IMR-90 (cell line): Measurements from ENCODE around the gene TCF7L2. TPM values are rescaled to one million over a fixed set of nuclear protein-coding genes. Genes with fewer than 3 reads are reported as not detected.

Source experiments
- ATAC-seq: fragments of 200-7000 bp; cut with Tn5 transposase; 2 replicates; pipeline ENCODE4 v1.9.1; 2020; ENCODE audit warnings: low read depth, mild to moderate bottlenecking, moderate library complexity
- BruUV-seq: library from RNA; stranded (reverse); fragments of 400-500 nt; replicated peaks from 2 replicates; lab custom pipeline; 2021; lab: Mats Ljungman, UMichigan
- CTCF ChIA-PET: fragments of 300-600 bp; formaldehyde crosslinking; extraction: SDS; loops from one replicate; lab custom pipeline; 2021; ENCODE audit warnings: antibody characterized with exemption; lab: Yijun Ruan, JAX
- POLR2A ChIA-PET: fragments of 300-600 bp; sonication (Branson Sonifier 250); formaldehyde crosslinking; loops from one replicate; lab custom pipeline; 2022; ENCODE audit warnings: antibody characterized with exemption; ENCODE audit not compliant: unreplicated experiment; lab: Charles Lee
- DNase-seq: peaks from one replicate; pipeline ENCODE4 v3.0.0; 2013
- H2AFZ ChIP-seq: replicated peaks from 2 replicates; pipeline ENCODE3; 2013; ENCODE audit warnings: low read length, mild to moderate bottlenecking; ENCODE audit not compliant: poor library complexity
- H2AK5ac ChIP-seq: 2 replicates; pipeline ENCODE4 v1.6.1; 2013; ENCODE audit warnings: low read depth, low read length, inconsistent platforms
- H2AK9ac ChIP-seq: replicated peaks from 2 replicates; pipeline ENCODE3; 2013; ENCODE audit warnings: mild to moderate bottlenecking, low read depth, low read length, moderate library complexity; ENCODE audit not compliant: poor library complexity
- H2BK120ac ChIP-seq: 2 replicates; pipeline ENCODE4 v1.6.1; 2013; ENCODE audit warnings: low read depth, low read length, inconsistent platforms
- H2BK15ac ChIP-seq: 3 replicates; pipeline ENCODE4 v1.6.1; 2013; ENCODE audit warnings: low read depth, low read length, inconsistent platforms
- H2BK20ac ChIP-seq: 2 replicates; pipeline ENCODE4 v1.6.1; 2013; ENCODE audit warnings: low read depth, mild to moderate bottlenecking, inconsistent platforms, low read length, moderate library complexity
- H2BK5ac ChIP-seq: 2 replicates; pipeline ENCODE4 v1.6.1; 2013; ENCODE audit warnings: mild to moderate bottlenecking, low read depth, low read length, inconsistent platforms; ENCODE audit not compliant: poor library complexity, severe bottlenecking
- H3K14ac ChIP-seq: replicated peaks from 2 replicates; pipeline ENCODE4 v1.6.1; 2013; ENCODE audit warnings: low read depth, low read length, inconsistent platforms
- H3K18ac ChIP-seq: 2 replicates; pipeline ENCODE4 v1.6.1; 2013; ENCODE audit warnings: low read depth, low read length, control low read depth
- H3K23ac ChIP-seq: 2 replicates; pipeline ENCODE4 v1.6.1; 2013; ENCODE audit warnings: low read depth, low read length, inconsistent platforms
- H3K27ac ChIP-seq: 2 replicates; pipeline ENCODE4 v1.5.1; 2013; ENCODE audit warnings: mild to moderate bottlenecking, control low read depth, low read length; ENCODE audit not compliant: insufficient read depth
- H3K27me3 ChIP-seq: 2 replicates; pipeline ENCODE4 v1.6.1; 2013; ENCODE audit warnings: low read length; ENCODE audit not compliant: control insufficient read depth, insufficient read depth
- H3K36me3 ChIP-seq: 2 replicates; pipeline ENCODE4 v1.6.1; 2013; ENCODE audit warnings: low read length, mixed read lengths; ENCODE audit not compliant: control insufficient read depth, insufficient read depth
- H3K4ac ChIP-seq: 2 replicates; pipeline ENCODE4 v1.6.1; 2013; ENCODE audit warnings: low read depth, low read length, inconsistent platforms
- H3K4me1 ChIP-seq: 2 replicates; pipeline ENCODE4 v1.6.1; 2013; ENCODE audit warnings: low read length, mixed read lengths; ENCODE audit not compliant: control insufficient read depth, insufficient read depth
- H3K4me2 ChIP-seq: 2 replicates; pipeline ENCODE4 v1.6.1; 2013; ENCODE audit warnings: low read depth, mild to moderate bottlenecking, control low read depth, low read length, moderate library complexity
- H3K4me3 ChIP-seq: 2 replicates; pipeline ENCODE4 v1.5.1; 2013; ENCODE audit warnings: low read depth, mild to moderate bottlenecking, control low read depth, low read length, moderate library complexity; ENCODE audit not compliant: insufficient read depth
- H3K56ac ChIP-seq: 2 replicates; pipeline ENCODE4 v1.6.1; 2013; ENCODE audit warnings: low read length, inconsistent platforms; ENCODE audit not compliant: insufficient read depth; ENCODE audit errors: extremely low read depth
- H3K79me1 ChIP-seq, 2 experiments: 2 replicates each; pipeline ENCODE4 v1.6.1; 2013; ENCODE audit warnings: low read length in 2 of 2, inconsistent platforms in 1 of 2, low read depth in 1 of 2
- H3K9ac ChIP-seq: 2 replicates; pipeline ENCODE4 v1.6.1; 2013; ENCODE audit warnings: low read depth, low read length, control low read depth
- H3K9me1 ChIP-seq: 2 replicates; pipeline ENCODE4 v1.6.1; 2013; ENCODE audit warnings: low read length, inconsistent platforms; ENCODE audit not compliant: insufficient read depth
- H3K9me3 ChIP-seq: 2 replicates; pipeline ENCODE4 v1.6.1; 2013; ENCODE audit warnings: low read length; ENCODE audit not compliant: control insufficient read depth, insufficient read depth
- H4K20me1 ChIP-seq: 2 replicates; pipeline ENCODE4 v1.6.1; 2013; ENCODE audit warnings: low read length, inconsistent platforms; ENCODE audit not compliant: insufficient read depth
- H4K5ac ChIP-seq: 2 replicates; pipeline ENCODE4 v1.6.1; 2013; ENCODE audit warnings: mild to moderate bottlenecking, low read depth, low read length, control low read depth
- H4K8ac ChIP-seq, 2 experiments: 2 replicates each; pipeline ENCODE4 v1.6.1; 2013; ENCODE audit warnings: low read depth in 2 of 2, low read length in 2 of 2, control low read depth in 1 of 2, inconsistent platforms in 1 of 2
- H4K91ac ChIP-seq: 2 replicates; pipeline ENCODE4 v1.6.1; 2013; ENCODE audit warnings: low read depth, low read length, inconsistent platforms; ENCODE audit not compliant: insufficient read depth
- MAFK ChIP-seq: IDR thresholded peaks from 2 replicates; pipeline ENCODE4 v1.6.1; 2012; ENCODE audit warnings: low read depth, low read length, improper control_type of control experiment
- MXI1 ChIP-seq: IDR thresholded peaks from 2 replicates; pipeline ENCODE4 v1.6.1; 2012; ENCODE audit warnings: low read depth, mild to moderate bottlenecking, low read length, moderate library complexity, borderline replicate concordance
- SMC3 ChIP-seq: fragments of 150-350 bp; IDR thresholded peaks from 2 replicates; pipeline ENCODE4 v1.6.1; 2016; ENCODE audit warnings: low read depth, mild to moderate bottlenecking, antibody characterized with exemption, low read length, moderate library complexity
- WGBS, 2 experiments: methylation state at CpG; one replicate each; pipeline versions ENCODE4 v1.1.5 to v1.1.7; 2013; ENCODE audit warnings: missing lambda C conversion rate in 2 of 2; ENCODE audit not compliant: insufficient read length in 1 of 2; ENCODE audit errors: extremely low coverage in 2 of 2; 5-methylcytosine and 5-hydroxymethylcytosine counted together
- dilution Hi-C: fragments of 300-500 bp; cut with HindIII; formaldehyde crosslinking; loops from one replicate; pipeline ENCODE4 v1.14.3; 2018; ENCODE audit warnings: low sequenced_read_pairs; ENCODE audit not compliant: unreplicated experiment
- in situ Hi-C: fragments of 300-500 bp; cut with MboI; formaldehyde crosslinking; loops from 3 replicates; pipeline ENCODE4 v1.14.3; 2019; ENCODE audit warnings: low sequenced_read_pairs, inconsistent platforms, mixed read lengths
- intact Hi-C: fragments of 100-400 bp; cut with micrococcal nuclease; formaldehyde crosslinking; loops from 2 replicates; pipeline ENCODE4 v1.10.0; 2022
- polyA plus RNA-seq, 3 experiments: library from polyadenylated mRNA; depleted of rRNA; stranded (reverse); fragments of >200 nt; gene quantifications; 2 replicates each; pipeline ENCODE4 v1.2.3, GENCODE V29; 2012; ENCODE audit warnings: low replicate concordance in 1 of 3
- total RNA-seq: library from RNA; depleted of rRNA; stranded (reverse); fragments of >200 nt; gene quantifications from 2 replicates; pipeline ENCODE4 v1.2.3, GENCODE V29; 2012
- TF ChIP-seq, protein P1 (sequence below): fragments of 150-350 bp; IDR thresholded peaks from 2 replicates; pipeline ENCODE4 v1.6.1; 2017; ENCODE audit warnings: mild to moderate bottlenecking, antibody characterized with exemption, low read length, low read depth

TCF7L2 gene
- total and polyA plus RNA-seq, 2 of the 4 experiments (the other 2 are of a cell fraction): 1.3 to 12.2 TPM

DNA sequence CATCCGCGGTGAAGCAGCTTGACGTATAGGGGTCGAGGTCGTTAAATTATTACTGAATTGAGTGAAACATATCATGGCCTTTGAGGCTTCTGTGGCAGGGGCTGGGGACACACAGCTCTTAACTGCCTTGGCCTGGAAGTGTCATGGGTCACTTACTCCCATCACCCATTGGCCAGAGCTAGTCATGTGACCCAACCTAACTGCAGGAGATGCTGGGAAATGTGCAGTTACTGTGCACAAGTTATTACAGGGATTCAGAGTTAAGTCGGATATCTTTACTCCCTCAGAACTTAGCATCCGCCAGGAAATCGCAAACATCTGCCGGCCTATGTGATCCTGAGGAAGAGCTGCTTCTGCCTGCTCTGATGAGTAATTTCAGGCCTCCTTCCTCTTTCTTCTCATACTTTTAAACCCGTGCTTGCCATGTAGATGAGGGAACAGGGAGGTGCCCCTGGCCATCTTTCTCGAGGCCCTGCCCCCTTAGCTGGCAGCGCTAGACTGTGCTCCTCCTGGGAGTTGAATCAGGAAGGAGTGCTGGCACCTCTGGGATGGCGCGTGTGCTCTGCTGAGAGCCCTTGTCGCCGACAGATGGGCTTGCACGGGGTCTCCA, 203.6 kb downstream of the TCF7L2 start:
- Histone ChIP-seq H3K27ac (no peak overlapping the region), H3K4ac (no peak overlapping the region), H3K4me3 (no peak overlapping the region), H4K8ac (no peak overlapping the region), H2BK5ac (no peak overlapping the region), H3K36me3 (peaks cover 64% of the 10 kb centered on the region), H3K9me1 (peaks cover 8% of the 10 kb centered on the region), H2BK20ac (no peak overlapping the region), H2AK5ac (no peak overlapping the region), H4K20me1 (0 out of 2 replicates have a peak, but pooled peaks cover 7% of the 10 kb centered on the region), H2BK15ac (no peak overlapping the region), H2AFZ (no peak overlapping the region), H4K5ac (no peak overlapping the region), H4K91ac (no peak overlapping the region), H3K23ac (no peak overlapping the region), H3K4me2 (no peak overlapping the region), H2BK120ac (no peak overlapping the region), H3K4me1 (peaks cover 10% of the 10 kb centered on the region), H3K56ac (no peak overlapping the region), H3K18ac (no peak overlapping the region), H3K79me1 (0 out of 4 replicates have a peak, but pooled peaks cover 0 to 3% of the 10 kb centered on the region in 2 experiments), H3K27me3 (no peaks in the 10 kb centered on the region), H3K9me3 (no peaks in the 10 kb centered on the region), H3K14ac (no peak overlapping the region), H3K9ac (no peak overlapping the region), H2AK9ac (no peak overlapping the region)
- in situ Hi-C loops: no loop called here
- TF ChIP-seq, protein P1, sequence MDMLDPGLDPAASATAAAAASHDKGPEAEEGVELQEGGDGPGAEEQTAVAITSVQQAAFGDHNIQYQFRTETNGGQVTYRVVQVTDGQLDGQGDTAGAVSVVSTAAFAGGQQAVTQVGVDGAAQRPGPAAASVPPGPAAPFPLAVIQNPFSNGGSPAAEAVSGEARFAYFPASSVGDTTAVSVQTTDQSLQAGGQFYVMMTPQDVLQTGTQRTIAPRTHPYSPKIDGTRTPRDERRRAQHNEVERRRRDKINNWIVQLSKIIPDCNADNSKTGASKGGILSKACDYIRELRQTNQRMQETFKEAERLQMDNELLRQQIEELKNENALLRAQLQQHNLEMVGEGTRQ: peak; percentile 8; the same call in 1 of the 2 replicates
- TF ChIP-seq SMC3 (no peak), MAFK (no peak), MXI1 (no peak)
- ATAC-seq (no peak), DNase-seq (no peak)
- intact Hi-C loops: no loop called here
- no TSS peak for BruUV-seq
- CTCF ChIA-PET: interaction anchor here (1.4 kb wide), 1 partner anchor 120 kb away, joined by 3 read pairs; no protein-coding TSS in a partner anchor
- POLR2A ChIA-PET: no interaction called here
- dilution Hi-C loops: no loop called here
- WGBS, 2 experiments: 100% methylated on average over 1 of the region's 17 CpGs; no CpG with 5 or more reads in 1 of the 2 experiments
